NOMO-1 treated with dmso at 0.1 percent for 144 hours (cell line): ENCODE data around the gene MRAP2.
"Not testable (repeated sequence)": the region's sequence is repeated elsewhere in the genome, so short reads cannot be mapped to it uniquely, and the experiment has no call there.

ENCODE experiments used
- DNase-seq: peaks from one replicate; lab custom pipeline; 2025; ENCODE audit not compliant: unreplicated experiment; lab: John Stamatoyannopoulos, UW

MRAP2 gene

GRCh38 chr6:84027340-84028181, 6.0 kb upstream of the MRAP2 start:
- no peak for DNase-seq

GRCh38 chr6:84028350-84028749, 5.2 kb upstream of the MRAP2 start:
- no peak for DNase-seq

- not testable (repeated sequence) for DNase-seq
These were observed 1.6 kb upstream of the MRAP2 start for GRCh38 chr6:84032000-84032399.

- DNase-seq = no peak
These were observed 1.9 kb downstream of the MRAP2 start for GRCh38 chr6:84035484-84035883.

- DNase-seq = no peak
These were observed 4.0 kb downstream of the MRAP2 start for GRCh38 chr6:84037425-84038089.

- no peak for DNase-seq
These were observed 9.0 kb downstream of the MRAP2 start for GRCh38 chr6:84042603-84043002.

GRCh38 chr6:84043555-84043954, 10.0 kb downstream of the MRAP2 start:
- DNase-seq = no peak

GRCh38 chr6:84046755-84047154, 13.2 kb downstream of the MRAP2 start:
- no peak for DNase-seq

GRCh38 chr6:84048588-84048987, 15.0 kb downstream of the MRAP2 start:
- DNase-seq = no peak

GRCh38 chr6:84050408-84050807, 16.8 kb downstream of the MRAP2 start:
- DNase-seq = no peak

GRCh38 chr6:84052204-84052882, 18.8 kb downstream of the MRAP2 start:
- DNase-seq = no peak

GRCh38 chr6:84052883-84053241, 19.3 kb downstream of the MRAP2 start:
- DNase-seq = no peak

GRCh38 chr6:84055647-84056046, 22.1 kb downstream of the MRAP2 start:
- no peak for DNase-seq

- DNase-seq = no peak
These were observed 24.3 kb downstream of the MRAP2 start for GRCh38 chr6:84057908-84058307.

GRCh38 chr6:84059082-84059481, 25.5 kb downstream of the MRAP2 start:
- no peak for DNase-seq

- DNase-seq = no peak
These were observed 27.6 kb downstream of the MRAP2 start for GRCh38 chr6:84061174-84061573.

GRCh38 chr6:84061613-84062398, 28.2 kb downstream of the MRAP2 start:
- no peak for DNase-seq

- no peak for DNase-seq
These were observed 29.1 kb downstream of the MRAP2 start for GRCh38 chr6:84062519-84063154.

- DNase-seq = no peak
These were observed 32.2 kb downstream of the MRAP2 start for GRCh38 chr6:84065693-84066290.

GRCh38 chr6:84066536-84066935, 33.0 kb downstream of the MRAP2 start:
- no peak for DNase-seq
